ENCODE data around the gene ERN1. TPM values are rescaled to one million over a fixed set of nuclear protein-coding genes. Genes with fewer than 3 reads are reported as not detected.

The ERN1 gene
- total RNA-seq, 4 donors from 2014 or later = 9.7 to 27.5 (median 13.8) TPM

- no peak for TF ChIP-seq POLR2A (IDR thresholded peaks at IDR 0.05)
- no peak for TF ChIP-seq CTCF (IDR thresholded peaks at IDR 0.05 in 4 of 5, conservative IDR thresholded peaks at IDR 0.05 in 1 of 5)
- Histone ChIP-seq H3K27ac (no peak overlapping the region), H3K9me3 (no peaks in the 10 kb centered on the region), H3K36me3 (peaks cover 0 to 21% of the 10 kb centered on the region in 2 donors), H3K27me3 (no peaks in the 10 kb centered on the region), H3K4me3 (no peak overlapping the region), H3K4me1 (peaks cover 5 to 7% of the 10 kb centered on the region in 2 donors)
- DNase-seq = no peak
- in situ Hi-C loops (cut with MboI; ENCODE audit: low sequenced_read_pairs in 4 of 4) = no loop called here
- no peak for ATAC-seq
- intact Hi-C loops (cut with DNase I; ENCODE audit: low total_unique reads) = no loop called here
Measured at GRCh38 chr17:64077379-64077778, 52.6 kb downstream of the ERN1 start.

- in situ Hi-C loops (cut with MboI; ENCODE audit: low sequenced_read_pairs in 4 of 4) = no loop called here
- no peak for DNase-seq
- no peak overlapping the region for H3K27ac ChIP-seq
Measured at GRCh38 chr17:64075913-64076312, 54.0 kb downstream of the ERN1 start.

GRCh38 chr17:64074704-64075426 lies 55.1 kb downstream of the ERN1 start:
- in situ Hi-C loops (cut with MboI; ENCODE audit: low sequenced_read_pairs in 4 of 4) = loop anchor here in 1 of 4 donors (25.0 kb wide), 1 partner anchor 212 kb away; no protein-coding TSS in a partner anchor
- intact Hi-C loops (cut with DNase I; ENCODE audit: low total_unique reads) = no loop called here
- Histone ChIP-seq H3K36me3 (peaks cover 0 to 42% of the 10 kb centered on the region in 2 donors), H3K4me3 (no peak overlapping the region), H3K9me3 (peaks cover 0 to 3% (median 0%) of the 10 kb centered on the region in 3 donors), H3K27me3 (no peaks in the 10 kb centered on the region), H3K4me1 (peaks cover 0 to 3% of the 10 kb centered on the region in 2 donors), H3K27ac (no peak overlapping the region)
- no peak for DNase-seq
- no peak for ATAC-seq
- TF ChIP-seq CTCF (IDR thresholded peaks at IDR 0.05 in 4 of 5, conservative IDR thresholded peaks at IDR 0.05 in 1 of 5) = no peak
- TF ChIP-seq POLR2A (IDR thresholded peaks at IDR 0.05) = no peak

More at GRCh38 chr17:64075913-64076312, 54.0 kb downstream of the ERN1 start:
- H3K36me3 ChIP-seq = peaks cover 0 to 32% of the 10 kb centered on the region in 2 donors
- no peak for ATAC-seq
- no peaks in the 10 kb centered on the region for H3K9me3 ChIP-seq
- no peak for TF ChIP-seq CTCF (IDR thresholded peaks at IDR 0.05 in 4 of 5, conservative IDR thresholded peaks at IDR 0.05 in 1 of 5)
- no peak for TF ChIP-seq POLR2A (IDR thresholded peaks at IDR 0.05)
- H3K4me3 ChIP-seq = no peak overlapping the region
- intact Hi-C loops (cut with DNase I; ENCODE audit: low total_unique reads) = no loop called here
- H3K27me3 ChIP-seq = no peaks in the 10 kb centered on the region
- peaks cover 0 to 3% of the 10 kb centered on the region in 2 donors for H3K4me1 ChIP-seq

GRCh38 chr17:64073771-64074703 lies 55.9 kb downstream of the ERN1 start:
- intact Hi-C loops (cut with DNase I; ENCODE audit: low total_unique reads) (no loop called here), in situ Hi-C loops (cut with MboI; ENCODE audit: low sequenced_read_pairs in 4 of 4) (loop anchor here in 1 of 4 donors (25.0 kb wide), 1 partner anchor 213 kb away; no protein-coding TSS in a partner anchor)
- Histone ChIP-seq H3K36me3 (peaks cover 3 to 46% of the 10 kb centered on the region in 2 donors), H3K27ac (no peak overlapping the region), H3K4me3 (no peak overlapping the region), H3K4me1 (peaks cover 0 to 3% of the 10 kb centered on the region in 2 donors), H3K27me3 (no peaks in the 10 kb centered on the region), H3K9me3 (peaks cover 0 to 5% (median 3%) of the 10 kb centered on the region in 3 donors)
- ATAC-seq (no peak), DNase-seq (no peak)
- TF ChIP-seq POLR2A (IDR thresholded peaks at IDR 0.05) = no peak
- TF ChIP-seq CTCF (IDR thresholded peaks at IDR 0.05 in 4 of 5, conservative IDR thresholded peaks at IDR 0.05 in 1 of 5) = no peak

Measured in gastrocnemius medialis (tissue), 4 donors.